ENCODE data around the gene GAB4.
"Not testable (repeated sequence)": the region's sequence is repeated elsewhere in the genome, so short reads cannot be mapped to it uniquely, and the experiment has no call there.

GAB4 gene

GRCh38 chr22:17007852-17008731 is at the start of gene GAB4:
Gene GAB4 (minus strand): TSS chr22:17008222. CDS start chr22:17008114, 108 bp downstream.
- DNase-seq = no peak

- DNase-seq = no peak
These were observed 48.8 kb upstream of the GAB4 start for GRCh38 chr22:17056807-17057206.

- no peak for DNase-seq
These were observed 48.0 kb upstream of the GAB4 start for GRCh38 chr22:17056058-17056457.

- no peak for DNase-seq
These were observed 39.6 kb upstream of the GAB4 start for GRCh38 chr22:17047656-17048055.

GRCh38 chr22:17046566-17047348 is 38.7 kb upstream of the GAB4 start:
- DNase-seq = no peak

- DNase-seq = no peak
These were observed 35.5 kb upstream of the GAB4 start for GRCh38 chr22:17043521-17043920.

- DNase-seq = not testable (repeated sequence)
These were observed 29.1 kb upstream of the GAB4 start for GRCh38 chr22:17036842-17037711.

GRCh38 chr22:17035976-17036841 is 28.2 kb upstream of the GAB4 start:
- not testable (repeated sequence) for DNase-seq

- DNase-seq = no peak
These were observed 27.2 kb upstream of the GAB4 start for GRCh38 chr22:17035246-17035645.

GRCh38 chr22:17034532-17034931 is 26.5 kb upstream of the GAB4 start:
- DNase-seq = not testable (repeated sequence)

- not testable (repeated sequence) for DNase-seq
These were observed 24.3 kb upstream of the GAB4 start for GRCh38 chr22:17032277-17032676.

GRCh38 chr22:17024380-17024779 is 16.4 kb upstream of the GAB4 start:
- not testable (repeated sequence) for DNase-seq

- not testable (repeated sequence) for DNase-seq
These were observed 7.5 kb upstream of the GAB4 start for GRCh38 chr22:17015552-17015951.

GRCh38 chr22:17014101-17014440 is 6.0 kb upstream of the GAB4 start:
- DNase-seq = peak; percentile 82

- DNase-seq = peak; percentile 46
These were observed 5.5 kb upstream of the GAB4 start for GRCh38 chr22:17013396-17014100.

GRCh38 chr22:17012267-17012666 is 4.2 kb upstream of the GAB4 start:
- peak; percentile 57 for DNase-seq

GRCh38 chr22:17009640-17010291 is 1.7 kb upstream of the GAB4 start:
- DNase-seq = no peak

GRCh38 chr22:17007257-17007656 is 765 bp downstream of the GAB4 start:
- DNase-seq = no peak

- no peak for DNase-seq
These were observed 18.1 kb downstream of the GAB4 start for GRCh38 chr22:16989915-16990314.

- no peak for DNase-seq
These were observed 19.8 kb downstream of the GAB4 start for GRCh38 chr22:16988257-16988656.

GRCh38 chr22:16987822-16988221 is 20.2 kb downstream of the GAB4 start:
- no peak for DNase-seq
